OCI-LY1 (cell line): ENCODE data around the gene ARIH2.

ENCODE experiments used
- H2AFZ ChIP-seq: fragments of 200-600 bp; sonication (generic), shearing (Covaris generic); 2 replicates; pipeline ENCODE4 v1.6.0; 2014; ENCODE audit warnings: antibody characterized with exemption, mild to moderate bottlenecking, low read length
- H3F3A ChIP-seq: fragments of 200-600 bp; sonication (generic), shearing (Covaris generic); 2 replicates; pipeline ENCODE4 v1.6.0; 2014; ENCODE audit warnings: mild to moderate bottlenecking, antibody characterized with exemption, low read length, moderate library complexity; ENCODE audit not compliant: insufficient read depth
- H3K27ac ChIP-seq: fragments of 200-600 bp; sonication (generic); 2 replicates; pipeline ENCODE4 v1.5.1; 2014; ENCODE audit warnings: low read length, mixed run types, mild to moderate bottlenecking, low read depth; ENCODE audit not compliant: poor library complexity, severe bottlenecking
- H3K27me3 ChIP-seq: fragments of 200-600 bp; sonication (generic); 2 replicates; pipeline ENCODE4 v1.6.0; 2014; ENCODE audit warnings: antibody characterized with exemption, mild to moderate bottlenecking, low read length, moderate library complexity; ENCODE audit not compliant: insufficient read depth
- H3K36me3 ChIP-seq: fragments of 200-600 bp; sonication (generic); 2 replicates; pipeline ENCODE4 v1.6.1; 2014; ENCODE audit warnings: mild to moderate bottlenecking, antibody characterized with exemption, low read length, moderate library complexity, mixed read lengths; ENCODE audit not compliant: insufficient read depth
- H3K4me1 ChIP-seq: fragments of 200-600 bp; sonication (generic); 2 replicates; pipeline ENCODE4 v1.5.1; 2014; ENCODE audit warnings: mild to moderate bottlenecking, low read length, moderate library complexity; ENCODE audit not compliant: insufficient read depth, severe bottlenecking
- H3K4me2 ChIP-seq: fragments of 200-600 bp; sonication (generic), shearing (Covaris generic); 2 replicates; pipeline ENCODE4 v1.6.1; 2014; ENCODE audit warnings: low read length
- H3K4me3 ChIP-seq: fragments of 200-600 bp; sonication (generic); 2 replicates; pipeline ENCODE4 v1.5.1; 2014; ENCODE audit warnings: low read length, low read depth, mild to moderate bottlenecking, mixed read lengths; ENCODE audit not compliant: poor library complexity, severe bottlenecking
- H3K79me2 ChIP-seq: fragments of 200-600 bp; shearing (Covaris generic); 2 replicates; pipeline ENCODE4 v1.6.1; 2016; ENCODE audit warnings: mixed run types, low read length, mixed read lengths; ENCODE audit not compliant: insufficient read depth
- H3K9ac ChIP-seq: fragments of 200-600 bp; sonication (generic), shearing (Covaris generic); 2 replicates; pipeline ENCODE4 v1.6.1; 2014; ENCODE audit warnings: mild to moderate bottlenecking, low read length, mixed read lengths
- H3K9me2 ChIP-seq: fragments of 200-600 bp; sonication (generic), shearing (Covaris generic); 2 replicates; pipeline ENCODE4 v1.6.1; 2014; ENCODE audit warnings: low read depth, mild to moderate bottlenecking, low read length, mixed read lengths
- H3K9me3 ChIP-seq: fragments of 200-600 bp; shearing (Covaris generic); 2 replicates; pipeline ENCODE4 v1.6.1; 2014; ENCODE audit warnings: low read length, mixed read lengths
- H4K20me1 ChIP-seq: fragments of 200-600 bp; sonication (generic), shearing (Covaris generic); 2 replicates; pipeline ENCODE4 v1.6.0; 2016; ENCODE audit warnings: mild to moderate bottlenecking, low read length; ENCODE audit not compliant: insufficient read depth
- EZH2 ChIP-seq: fragments of 200-600 bp; sonication (generic), shearing (Covaris generic); IDR thresholded peaks from 2 replicates; pipeline ENCODE4 v1.8.0; 2017; ENCODE audit warnings: borderline replicate concordance, mixed run types, mild to moderate bottlenecking, antibody characterized with exemption, low read length, moderate library complexity, mixed read lengths
- TF ChIP-seq, protein P1 (sequence below): fragments of 200-600 bp; sonication (generic), shearing (Covaris generic); IDR thresholded peaks from 2 replicates; pipeline ENCODE4 v1.5.1; 2017; ENCODE audit warnings: mild to moderate bottlenecking, antibody characterized with exemption, low read length, moderate library complexity, mixed read lengths

Gene ARIH2

DNA sequence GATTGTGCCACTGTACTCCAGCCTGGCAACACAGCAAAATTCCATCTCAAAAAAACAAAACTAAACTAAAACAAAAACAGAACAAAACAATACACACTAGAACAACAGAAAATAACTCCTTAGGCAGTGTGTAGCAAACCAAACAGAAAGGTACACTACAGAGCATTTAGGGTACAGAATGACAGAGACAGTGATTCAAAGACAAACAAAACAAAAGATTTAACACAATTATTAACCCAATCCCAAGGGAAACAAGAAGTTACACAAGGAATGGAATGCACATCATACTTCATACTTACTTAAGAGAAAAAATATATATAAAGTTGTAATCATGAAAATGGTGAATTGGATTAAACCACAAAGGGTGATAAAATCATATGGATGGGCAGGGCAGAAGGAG, 32.9 kb upstream of the ARIH2 start:
- H3K27ac ChIP-seq = no peak overlapping the region
- no peaks in the 10 kb centered on the region for H3K27me3 ChIP-seq
- no peaks in the 10 kb centered on the region for H3K9me3 ChIP-seq
- no peak overlapping the region for H2AFZ ChIP-seq
- H3K79me2 ChIP-seq = no peaks in the 10 kb centered on the region
- no peaks in the 10 kb centered on the region for H4K20me1 ChIP-seq
- no peaks in the 10 kb centered on the region for H3K4me1 ChIP-seq
- H3K9ac ChIP-seq = no peak overlapping the region
- no peak overlapping the region for H3K4me3 ChIP-seq
- no peaks in the 10 kb centered on the region for H3F3A ChIP-seq
- no peak overlapping the region for H3K4me2 ChIP-seq
- TF ChIP-seq, protein P1, sequence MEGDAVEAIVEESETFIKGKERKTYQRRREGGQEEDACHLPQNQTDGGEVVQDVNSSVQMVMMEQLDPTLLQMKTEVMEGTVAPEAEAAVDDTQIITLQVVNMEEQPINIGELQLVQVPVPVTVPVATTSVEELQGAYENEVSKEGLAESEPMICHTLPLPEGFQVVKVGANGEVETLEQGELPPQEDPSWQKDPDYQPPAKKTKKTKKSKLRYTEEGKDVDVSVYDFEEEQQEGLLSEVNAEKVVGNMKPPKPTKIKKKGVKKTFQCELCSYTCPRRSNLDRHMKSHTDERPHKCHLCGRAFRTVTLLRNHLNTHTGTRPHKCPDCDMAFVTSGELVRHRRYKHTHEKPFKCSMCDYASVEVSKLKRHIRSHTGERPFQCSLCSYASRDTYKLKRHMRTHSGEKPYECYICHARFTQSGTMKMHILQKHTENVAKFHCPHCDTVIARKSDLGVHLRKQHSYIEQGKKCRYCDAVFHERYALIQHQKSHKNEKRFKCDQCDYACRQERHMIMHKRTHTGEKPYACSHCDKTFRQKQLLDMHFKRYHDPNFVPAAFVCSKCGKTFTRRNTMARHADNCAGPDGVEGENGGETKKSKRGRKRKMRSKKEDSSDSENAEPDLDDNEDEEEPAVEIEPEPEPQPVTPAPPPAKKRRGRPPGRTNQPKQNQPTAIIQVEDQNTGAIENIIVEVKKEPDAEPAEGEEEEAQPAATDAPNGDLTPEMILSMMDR = no peak
- no peak for TF ChIP-seq EZH2
- H3K9me2 ChIP-seq = no peaks in the 10 kb centered on the region
- H3K36me3 ChIP-seq = peaks cover 7% of the 10 kb centered on the region; the same call in 1 of the 2 replicates

DNA sequence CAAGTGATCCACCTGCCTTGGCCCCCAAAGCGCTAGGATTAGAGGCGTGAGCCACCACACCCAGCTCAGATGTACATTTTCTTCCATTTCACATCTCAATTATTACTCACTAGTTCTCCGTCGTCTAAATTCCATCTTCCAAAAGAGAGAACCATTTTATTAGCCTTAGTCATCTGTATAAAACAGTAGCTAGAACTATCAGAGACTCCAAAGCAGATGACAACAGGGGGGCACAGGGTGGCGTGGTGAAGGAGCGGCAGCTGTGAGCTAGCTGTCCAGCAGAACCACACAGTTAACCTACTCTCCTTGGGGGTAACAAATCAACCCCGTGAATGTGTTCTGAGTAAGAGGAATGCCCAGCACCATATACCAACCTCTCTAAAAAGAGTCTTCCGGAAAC, 27.0 kb upstream of the ARIH2 start:
- H3K4me2 ChIP-seq = no peak overlapping the region
- no peaks in the 10 kb centered on the region for H3K27me3 ChIP-seq
- no peaks in the 10 kb centered on the region for H3F3A ChIP-seq
- H3K9ac ChIP-seq = no peak overlapping the region
- H3K36me3 ChIP-seq = no peaks in the 10 kb centered on the region
- no peaks in the 10 kb centered on the region for H3K9me3 ChIP-seq
- no peak overlapping the region for H3K4me3 ChIP-seq
- no peak overlapping the region for H2AFZ ChIP-seq
- no peaks in the 10 kb centered on the region for H4K20me1 ChIP-seq
- TF ChIP-seq EZH2 = no peak
- TF ChIP-seq, protein P1 = no peak
- no peaks in the 10 kb centered on the region for H3K79me2 ChIP-seq
- no peaks in the 10 kb centered on the region for H3K4me1 ChIP-seq
- H3K9me2 ChIP-seq = no peaks in the 10 kb centered on the region
- no peak overlapping the region for H3K27ac ChIP-seq

GRCh38 chr3:48894516-48894915, 24.1 kb upstream of the ARIH2 start:
- Histone ChIP-seq H4K20me1 (no peaks in the 10 kb centered on the region), H3K4me2 (no peak overlapping the region), H3K9me2 (no peaks in the 10 kb centered on the region), H3K27me3 (no peaks in the 10 kb centered on the region), H3K27ac (no peak overlapping the region), H3F3A (peaks cover 5% of the 10 kb centered on the region), H3K9me3 (no peaks in the 10 kb centered on the region), H3K4me1 (peaks cover 21% of the 10 kb centered on the region), H3K4me3 (no peak overlapping the region), H3K79me2 (no peaks in the 10 kb centered on the region), H3K9ac (no peak overlapping the region), H3K36me3 (no peaks in the 10 kb centered on the region), H2AFZ (no peak overlapping the region)
- TF ChIP-seq, protein P1 = no peak
- TF ChIP-seq EZH2 = no peak
